NCI-H1105 (cell line): Measurements from ENCODE around the gene GYG2.
"Not testable (repeated sequence)": the region's sequence is repeated elsewhere in the genome, so short reads cannot be mapped to it uniquely, and the experiment has no call there.

ENCODE experiments used
- DNase-seq: peaks from one replicate; lab custom pipeline; 2025; lab: John Stamatoyannopoulos, UW

Gene GYG2

DNA sequence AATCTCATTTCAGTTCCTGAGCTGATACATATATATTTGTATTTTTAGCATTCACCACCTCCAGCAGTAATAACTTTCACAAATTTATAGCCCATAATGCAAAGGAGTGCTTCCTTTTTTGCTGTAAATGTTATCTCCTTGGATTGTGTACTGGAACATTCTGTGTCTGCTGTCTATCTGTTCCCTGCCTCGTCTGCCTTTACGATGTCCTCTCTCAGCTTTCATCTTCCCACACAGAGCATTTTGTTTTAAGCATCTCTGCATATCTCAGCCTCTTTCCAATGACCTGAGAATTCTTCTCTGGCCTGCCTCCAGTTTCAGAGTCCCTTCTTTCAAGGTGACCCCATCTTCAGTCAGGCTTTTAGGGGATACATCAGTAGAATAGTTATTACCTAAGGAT lies 43.1 kb downstream of the GYG2 start:
- no peak for DNase-seq

DNA sequence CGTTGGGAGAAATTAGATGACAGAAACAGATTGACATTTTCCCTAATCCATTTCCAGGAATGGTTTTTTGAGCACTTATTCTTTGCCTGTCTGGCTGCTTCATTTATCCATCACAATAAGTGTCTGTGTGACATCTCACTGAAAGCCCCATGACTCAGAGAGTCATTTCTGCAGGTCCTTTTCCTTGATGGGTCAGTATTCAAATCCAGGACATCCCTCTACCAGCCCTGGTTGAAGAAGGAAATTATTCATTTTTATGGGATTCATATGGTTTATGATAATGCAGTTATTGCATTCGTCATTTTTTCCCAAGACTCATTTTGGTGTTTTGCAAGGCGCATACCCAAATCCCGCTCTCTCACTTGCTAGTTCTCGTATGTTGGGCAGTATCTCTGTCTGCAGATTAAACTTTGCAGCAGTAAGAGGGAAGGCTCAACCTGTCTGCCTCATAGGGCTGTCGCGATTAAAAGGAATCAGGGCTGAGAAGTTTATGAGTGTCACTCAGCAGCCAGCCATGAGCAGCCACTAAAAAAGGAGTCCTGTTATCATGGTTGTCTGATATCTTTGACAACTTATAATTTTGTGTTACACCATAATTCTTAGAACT lies 44.0 kb downstream of the GYG2 start:
- no peak for DNase-seq

DNA sequence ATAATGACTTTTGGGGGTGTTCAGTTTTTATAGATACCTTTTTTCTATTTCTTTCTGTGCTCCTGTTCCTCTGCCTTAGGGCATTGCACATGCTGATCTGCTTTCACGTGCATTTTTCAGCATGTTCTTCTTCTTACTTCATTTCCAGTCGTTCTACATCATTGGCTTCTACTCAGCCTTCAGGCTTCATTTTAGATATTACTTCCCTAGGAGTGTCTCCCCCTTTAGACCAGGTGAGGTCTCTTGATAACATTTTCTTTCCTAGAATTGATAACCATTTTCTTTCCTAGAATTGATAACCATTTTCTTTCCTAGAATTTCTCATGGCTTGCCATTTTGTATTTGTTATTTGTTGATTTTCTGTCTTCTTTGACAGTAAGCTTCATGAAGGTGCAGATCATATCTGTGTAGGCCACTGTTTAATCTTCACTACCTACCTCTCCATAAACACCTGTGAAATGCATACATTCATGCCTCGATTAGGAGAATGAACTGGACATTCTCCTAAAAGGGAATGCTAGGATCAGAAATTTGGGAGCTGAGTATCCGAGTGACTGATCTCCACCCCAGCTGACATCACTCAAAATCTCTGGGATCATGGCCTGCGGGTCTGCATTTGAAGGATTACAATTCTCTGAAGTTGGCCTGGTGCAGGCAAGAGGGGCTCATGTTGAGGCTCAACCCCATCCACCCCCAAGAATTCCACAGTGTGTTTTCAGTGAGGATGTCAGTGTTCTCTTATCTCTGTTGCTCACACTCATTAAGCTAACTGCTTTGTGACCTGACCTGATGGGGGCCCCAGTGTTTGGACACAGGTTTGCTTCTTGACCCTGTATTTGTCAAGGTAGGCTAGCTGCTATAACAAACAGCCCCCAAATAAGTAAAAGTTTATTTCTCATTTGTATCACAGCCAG lies 45.7 kb downstream of the GYG2 start:
- DNase-seq = no peak

DNA sequence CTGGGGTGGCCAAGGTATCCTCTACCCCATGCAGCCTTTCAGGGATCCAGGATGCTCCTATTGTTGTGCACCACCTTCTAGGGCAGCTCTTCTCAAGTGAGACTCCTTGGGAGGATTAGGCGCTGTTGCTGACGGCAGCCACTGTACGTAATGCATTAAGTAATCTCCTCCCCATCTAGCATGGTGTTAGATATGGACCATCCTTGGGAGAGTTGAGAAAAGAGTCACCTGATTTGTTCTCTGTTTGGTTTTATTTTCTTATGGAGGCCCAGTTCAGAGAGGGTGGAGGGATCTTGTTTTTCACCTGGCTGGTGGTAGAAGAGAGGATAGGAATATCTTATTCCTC lies 46.4 kb downstream of the GYG2 start:
- DNase-seq = no peak

DNA sequence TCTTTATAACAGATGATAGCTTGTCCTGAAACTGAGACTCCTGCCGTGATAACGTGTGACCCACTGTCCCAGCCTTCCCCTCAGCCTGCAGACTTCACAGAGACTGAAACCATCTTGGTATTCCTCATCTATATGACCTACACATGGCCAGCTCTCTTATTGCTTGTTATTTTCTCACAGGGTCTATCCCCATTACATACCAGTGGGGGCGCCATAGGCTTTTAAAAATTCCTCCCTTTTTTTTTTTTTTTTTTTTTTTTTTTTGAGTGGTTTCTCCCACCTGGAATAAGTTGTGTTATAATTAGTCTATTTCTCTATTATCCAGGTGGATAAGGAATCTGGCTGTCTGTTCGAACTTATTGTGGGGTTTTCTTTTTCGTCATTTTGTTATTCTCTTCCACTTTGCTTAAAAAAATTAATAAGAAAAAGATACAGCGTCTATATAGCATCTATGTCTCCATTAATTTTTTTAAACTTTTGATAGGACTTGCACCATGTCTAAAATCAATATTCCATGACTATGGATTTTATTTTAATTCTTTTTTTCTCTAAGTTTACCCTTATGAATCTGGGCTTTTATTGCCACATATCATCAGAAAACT lies 47.2 kb downstream of the GYG2 start:
- no peak for DNase-seq

DNA sequence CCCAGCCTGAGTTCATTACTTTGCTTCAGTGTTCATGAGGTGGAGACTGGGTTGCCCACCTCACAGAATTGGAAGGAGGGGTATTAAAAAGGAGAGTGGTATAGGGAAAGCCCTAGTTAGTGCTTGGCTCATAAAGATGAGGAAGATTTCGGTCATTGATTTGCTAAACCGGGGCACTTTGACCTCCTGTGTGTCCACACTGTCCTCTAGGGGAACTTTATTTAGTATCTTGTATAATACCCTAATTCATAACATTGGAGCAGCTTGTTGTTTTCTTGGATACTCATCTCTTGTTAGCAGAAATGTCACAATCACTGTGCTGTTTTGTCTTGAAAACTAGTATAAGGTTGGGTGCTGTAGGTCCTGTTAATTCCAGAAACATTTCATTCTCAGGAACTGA lies 49.8 kb downstream of the GYG2 start:
- no peak for DNase-seq

DNA sequence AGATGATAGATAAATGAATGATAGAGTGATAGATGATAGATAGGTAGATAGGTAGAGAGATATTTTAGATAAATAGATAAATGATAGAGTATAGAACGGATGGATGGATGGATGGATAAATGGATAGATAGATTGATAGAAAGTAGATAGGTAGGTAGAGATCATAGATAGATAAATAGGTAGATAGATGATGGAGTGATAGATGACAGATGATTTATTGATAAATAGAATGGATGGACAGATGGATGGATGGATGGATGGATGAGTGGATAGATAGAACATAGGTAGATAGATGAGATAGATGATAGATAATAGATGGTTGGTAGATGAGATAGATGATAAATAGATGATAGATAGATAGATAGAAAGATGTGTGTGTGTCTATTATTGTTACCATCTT lies 50.9 kb downstream of the GYG2 start:
- DNase-seq = no peak

DNA sequence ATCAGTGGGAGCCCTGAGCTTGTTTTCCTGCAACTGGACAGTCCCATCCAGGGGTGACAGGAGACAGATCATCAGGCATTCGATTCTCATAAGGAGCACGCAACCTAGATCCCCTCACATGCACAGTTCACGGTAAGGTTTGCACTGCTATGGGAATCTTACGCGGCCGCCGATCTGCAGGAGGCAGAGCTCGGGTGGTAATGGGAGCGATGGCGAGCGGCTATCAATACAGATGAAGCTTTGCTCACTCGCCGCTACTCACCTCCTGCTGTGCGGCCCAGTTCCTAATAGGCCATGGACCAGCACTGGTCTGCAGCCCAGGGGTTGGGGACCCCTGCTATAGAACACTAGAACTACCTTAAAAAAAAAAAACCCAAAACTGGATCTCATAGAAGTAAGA lies 55.0 kb downstream of the GYG2 start:
- DNase-seq = no peak

DNA sequence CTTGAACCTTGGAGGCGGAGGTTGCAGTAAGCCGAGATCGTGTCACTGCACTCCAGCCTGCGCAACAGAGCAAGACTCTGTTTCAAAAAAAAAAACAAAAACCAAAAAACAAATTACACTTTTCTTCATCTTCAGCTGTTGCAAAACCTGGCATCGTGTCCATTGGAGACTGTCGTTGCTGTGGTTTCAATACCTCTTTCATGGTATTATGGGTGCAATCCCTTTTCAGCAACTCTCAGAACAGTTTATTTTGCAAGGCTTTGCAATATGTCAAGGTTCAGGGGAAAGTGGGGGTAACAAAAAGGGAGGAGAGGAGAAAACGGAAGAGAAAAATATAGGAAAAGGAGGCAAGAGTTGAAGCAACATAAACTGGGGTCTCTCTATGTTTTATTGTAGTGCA lies 59.6 kb downstream of the GYG2 start:
- DNase-seq = no peak

DNA sequence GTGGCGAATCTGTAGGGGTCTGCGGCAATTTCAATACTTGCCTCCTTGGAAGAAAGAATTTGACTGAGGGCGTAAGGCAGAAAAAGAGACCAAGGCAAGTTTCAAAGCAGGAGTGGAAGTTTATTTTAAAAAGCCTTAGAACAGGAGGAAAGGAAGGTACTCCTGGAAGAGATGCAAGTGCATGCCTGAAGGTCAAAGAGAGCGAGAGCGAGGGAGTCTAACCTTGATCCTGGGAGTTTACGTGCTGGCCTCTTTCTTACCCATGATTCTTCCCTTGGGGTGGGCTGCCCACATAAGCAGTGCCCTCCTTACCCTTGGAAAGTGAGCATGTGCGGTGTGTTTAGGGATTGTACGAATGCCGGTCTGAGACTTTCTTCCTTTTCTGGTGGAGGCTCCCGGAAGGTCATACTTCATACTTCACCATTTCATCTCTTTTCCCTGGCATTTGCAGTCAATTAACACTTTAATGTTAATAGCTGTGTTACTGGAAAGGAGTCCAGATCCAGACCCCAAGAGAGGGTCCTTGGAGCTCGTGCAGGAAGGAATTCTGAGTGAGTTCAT lies 60.4 kb downstream of the GYG2 start:
- no peak for DNase-seq

DNA sequence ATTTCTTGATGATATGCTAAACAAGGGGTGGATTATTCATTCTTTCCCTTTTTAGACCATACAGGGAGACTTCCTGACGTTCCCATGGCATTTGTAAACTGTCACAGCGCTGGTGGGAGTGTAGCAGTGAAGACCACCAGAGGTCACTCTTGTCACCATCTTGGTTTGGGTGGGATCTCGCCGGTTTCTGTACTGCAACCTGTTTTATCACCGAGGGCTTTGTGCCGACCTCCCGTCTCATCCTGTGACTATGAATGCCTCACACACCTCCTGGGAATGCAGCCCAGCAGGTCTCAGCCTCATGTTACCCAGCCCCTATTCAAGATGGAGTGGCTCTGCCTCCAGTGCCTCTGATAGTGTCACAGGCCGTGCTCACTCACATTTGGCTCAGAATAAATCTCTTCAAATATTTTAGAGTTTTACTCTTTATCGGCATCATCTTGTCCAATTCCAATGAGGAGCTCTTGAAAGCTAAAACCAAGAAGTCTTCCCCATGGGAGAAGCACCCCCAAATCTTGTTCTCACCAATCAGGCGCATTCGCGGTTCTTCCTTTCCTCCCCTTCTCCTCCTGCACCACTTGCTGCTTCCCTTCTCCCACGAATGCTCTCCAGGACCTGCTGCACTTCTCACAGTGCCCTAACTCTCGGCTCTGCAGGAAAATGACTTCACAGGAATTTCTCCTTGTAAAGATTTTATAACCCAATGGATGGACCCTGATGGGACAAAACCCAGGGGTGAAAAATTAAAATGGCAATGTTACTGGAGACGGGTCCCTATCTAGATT lies 61.2 kb downstream of the GYG2 start:
- not testable (repeated sequence) for DNase-seq

DNA sequence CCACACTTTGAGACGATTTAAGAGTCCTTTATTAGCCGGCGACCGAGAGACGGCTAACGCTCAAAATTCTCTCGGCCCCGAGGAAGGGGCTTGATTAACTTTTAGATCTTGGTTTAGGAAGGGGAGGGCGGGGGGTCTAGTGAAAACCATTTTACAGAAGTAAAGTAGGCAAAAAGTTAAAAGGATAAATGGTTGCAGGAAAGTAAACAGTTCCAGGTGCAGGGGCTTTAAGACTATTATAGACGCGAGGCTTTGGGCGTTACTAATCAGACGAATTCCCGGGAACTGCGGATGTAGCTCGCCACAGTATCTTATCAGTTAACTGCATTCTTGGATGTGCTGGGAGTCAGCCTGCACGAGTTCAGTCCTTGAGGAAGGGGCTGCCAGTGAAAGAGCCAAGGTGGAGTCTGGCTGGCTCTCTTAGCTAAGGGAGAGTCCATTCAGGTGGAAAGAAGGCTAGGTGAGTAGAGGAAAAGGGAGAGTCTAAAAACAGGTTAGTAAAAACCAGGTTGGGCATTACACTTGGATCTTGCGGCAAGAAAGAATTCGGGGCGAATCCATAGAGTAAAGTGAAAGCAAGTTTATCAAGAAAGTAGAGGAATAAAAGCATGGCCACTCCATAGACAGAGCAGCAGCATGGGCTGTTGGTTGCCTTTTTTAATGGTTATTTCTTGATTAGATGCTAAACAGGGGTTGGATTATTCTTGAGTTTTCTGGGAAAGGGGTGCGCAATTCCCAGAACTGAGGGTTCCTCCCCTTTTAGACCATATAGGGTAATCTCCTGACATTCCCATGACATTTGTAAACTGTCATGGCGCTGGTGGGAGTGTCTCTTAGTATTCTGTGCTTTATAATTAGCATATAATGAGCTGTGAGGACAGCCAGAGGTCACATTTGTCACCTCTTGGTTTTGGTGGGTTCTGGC lies 62.1 kb downstream of the GYG2 start:
- DNase-seq = not testable (repeated sequence)

DNA sequence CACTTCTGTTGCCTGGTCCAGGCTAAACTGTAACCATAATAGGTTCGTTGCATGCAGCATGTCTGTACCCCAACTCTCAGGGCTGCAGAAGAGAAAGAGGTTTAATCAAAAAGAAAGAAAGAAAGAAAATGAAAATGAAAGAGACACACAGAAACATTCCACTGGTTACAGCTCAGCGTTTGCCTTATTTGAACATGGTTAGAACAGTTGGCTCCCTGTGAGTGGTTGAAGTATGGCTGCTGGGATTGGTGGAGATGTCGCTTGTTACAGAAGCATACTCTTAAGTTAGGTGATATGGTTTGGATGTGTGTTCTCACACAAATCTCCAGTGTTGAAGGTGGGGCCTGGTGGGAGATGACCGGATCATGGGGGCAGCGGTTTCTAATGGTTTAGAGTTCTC lies 64.1 kb downstream of the GYG2 start:
- DNase-seq = no peak

DNA sequence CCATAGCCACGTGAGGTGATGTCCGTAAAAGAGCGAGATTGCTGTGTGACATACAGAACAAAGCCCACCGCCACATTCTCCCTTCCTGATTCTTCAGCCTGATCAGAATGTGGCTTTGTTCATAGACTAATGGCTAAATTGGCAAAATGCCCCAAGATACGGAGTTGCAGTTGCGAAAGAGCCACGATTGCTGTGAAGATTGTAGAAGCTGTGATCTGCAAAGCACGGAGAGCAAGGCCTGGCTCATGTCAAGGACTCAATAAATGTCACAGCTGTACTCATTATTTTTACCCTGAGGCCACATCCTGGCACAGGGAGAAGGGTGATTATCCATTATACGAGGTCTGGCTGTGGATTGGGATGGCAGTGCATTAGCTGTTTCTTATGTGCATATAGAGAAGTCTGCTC lies 66.2 kb downstream of the GYG2 start:
- DNase-seq = no peak

DNA sequence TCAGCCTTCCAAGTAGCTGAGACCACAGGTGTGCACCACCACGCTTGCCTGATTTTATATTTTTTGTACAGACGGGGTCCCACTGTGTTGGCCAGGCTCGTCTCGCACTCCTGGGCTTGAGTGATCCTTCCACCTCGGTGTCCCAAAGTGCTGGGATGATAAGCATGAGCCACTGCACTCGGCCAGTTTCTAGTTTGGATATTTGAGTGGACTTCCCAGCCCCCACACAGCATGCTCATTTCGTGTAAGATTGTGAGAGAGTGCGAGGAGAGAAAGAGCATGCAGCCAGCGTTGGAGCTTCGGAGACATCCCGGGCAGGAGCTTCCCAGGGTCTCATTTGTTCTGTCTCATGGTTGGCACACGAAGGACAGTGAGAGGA lies 68.6 kb downstream of the GYG2 start:
- no peak for DNase-seq

DNA sequence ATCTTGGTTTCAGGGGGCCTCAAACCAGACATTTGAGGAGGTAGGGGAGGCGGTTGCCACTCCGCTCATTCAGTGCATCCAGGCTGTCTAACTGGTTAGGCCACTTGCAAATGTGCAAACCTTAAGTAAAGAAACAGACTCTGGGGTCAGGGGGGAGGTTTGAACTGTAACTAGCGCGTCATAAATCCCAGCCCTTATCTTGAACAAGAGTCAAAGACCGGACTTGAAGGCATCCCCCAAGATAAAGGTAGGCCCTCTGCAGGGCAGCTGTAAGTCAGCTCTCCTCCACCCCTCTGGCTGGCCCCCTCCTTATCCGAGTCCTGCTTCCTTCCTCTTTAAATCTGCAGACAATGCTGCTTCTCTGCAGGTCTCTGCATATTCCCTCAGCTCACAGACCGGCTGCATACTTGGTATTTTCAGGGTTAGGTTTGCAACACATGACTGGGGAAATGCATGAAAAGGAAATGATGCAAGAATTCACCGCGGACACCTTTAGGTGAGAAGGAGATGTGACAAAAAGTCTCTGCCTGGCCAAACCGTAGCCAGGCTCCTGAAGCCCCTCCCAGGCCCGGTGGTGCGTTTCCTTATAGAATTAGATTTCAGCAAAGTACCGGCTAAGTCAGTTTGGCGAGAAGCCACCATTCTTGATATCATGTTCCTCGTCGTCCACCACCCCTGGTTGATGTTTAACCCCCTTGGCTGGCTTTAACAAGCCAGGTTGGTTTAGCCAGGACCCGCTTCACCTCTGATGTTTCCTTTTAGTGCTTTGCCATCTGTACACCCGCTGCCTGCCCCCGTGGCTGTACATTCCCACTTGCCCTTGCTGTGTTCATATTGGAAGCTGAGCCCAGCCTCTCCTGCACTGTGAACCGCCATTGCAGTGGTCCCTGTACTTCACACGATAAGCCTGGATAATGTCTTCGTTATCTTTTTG lies 69.2 kb downstream of the GYG2 start:
- DNase-seq = not testable (repeated sequence)

DNA sequence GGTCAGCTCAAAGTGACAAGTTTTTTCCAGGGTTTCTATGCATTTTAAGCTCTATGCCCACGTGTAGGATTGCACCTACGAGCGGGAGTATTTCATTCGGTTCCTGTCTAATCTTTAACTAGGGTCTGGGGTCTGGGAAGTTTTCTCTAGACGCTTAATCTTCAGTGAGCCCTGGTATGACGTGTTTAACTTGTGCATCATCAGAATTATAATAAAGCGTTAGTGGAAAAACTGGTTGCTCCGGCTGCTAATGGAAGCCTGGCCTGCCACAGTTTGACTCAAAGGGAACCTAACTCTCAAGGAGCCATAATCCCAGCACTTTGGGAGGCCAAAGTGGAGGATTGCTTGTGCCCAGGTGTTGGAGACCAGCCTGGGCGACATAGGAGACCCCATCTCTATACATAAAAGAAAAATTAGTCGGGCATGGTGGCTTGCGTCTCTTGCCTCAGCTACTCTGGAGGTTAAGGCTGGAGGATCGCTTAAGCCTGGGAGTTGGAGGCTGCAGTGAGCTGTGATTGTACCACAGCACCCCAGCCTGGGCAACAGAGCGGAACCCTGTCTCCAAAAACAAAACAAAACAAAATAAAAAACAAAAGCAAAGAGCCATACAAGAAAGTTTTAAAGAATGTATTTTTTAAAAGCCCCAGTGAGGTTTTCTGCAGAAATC lies 70.2 kb downstream of the GYG2 start:
- DNase-seq = no peak

DNA sequence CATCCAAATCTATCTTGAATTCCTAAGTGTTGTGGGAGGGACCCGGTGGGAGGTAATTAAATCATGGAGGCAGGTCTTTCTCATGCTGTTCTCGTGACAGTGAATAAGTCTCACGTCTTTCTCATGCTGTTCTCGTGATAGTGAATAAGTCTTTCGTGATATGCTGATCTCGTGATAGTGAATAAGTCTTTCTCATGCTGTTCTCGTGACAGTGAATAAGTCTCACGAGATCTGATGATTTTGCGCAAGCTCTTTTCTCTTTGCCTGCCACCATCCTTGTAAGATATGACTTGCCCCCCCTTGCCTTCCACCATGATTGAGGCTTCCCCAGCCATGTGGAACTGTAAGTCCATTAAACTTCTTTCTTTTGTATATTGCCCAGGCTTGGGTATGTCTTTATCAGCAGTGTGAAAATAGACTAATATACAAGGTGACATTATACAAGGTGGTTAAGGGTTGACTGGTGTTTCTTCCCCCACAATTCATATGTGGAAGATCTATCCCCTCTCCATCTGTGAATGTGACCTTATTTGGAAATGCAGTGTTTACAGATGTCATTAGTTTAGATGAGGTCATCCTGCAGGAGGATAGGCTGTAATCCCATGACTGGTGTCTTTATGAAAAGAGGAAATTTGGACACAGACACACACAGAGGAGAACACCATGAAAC lies 72.8 kb downstream of the GYG2 start:
- DNase-seq = no peak

DNA sequence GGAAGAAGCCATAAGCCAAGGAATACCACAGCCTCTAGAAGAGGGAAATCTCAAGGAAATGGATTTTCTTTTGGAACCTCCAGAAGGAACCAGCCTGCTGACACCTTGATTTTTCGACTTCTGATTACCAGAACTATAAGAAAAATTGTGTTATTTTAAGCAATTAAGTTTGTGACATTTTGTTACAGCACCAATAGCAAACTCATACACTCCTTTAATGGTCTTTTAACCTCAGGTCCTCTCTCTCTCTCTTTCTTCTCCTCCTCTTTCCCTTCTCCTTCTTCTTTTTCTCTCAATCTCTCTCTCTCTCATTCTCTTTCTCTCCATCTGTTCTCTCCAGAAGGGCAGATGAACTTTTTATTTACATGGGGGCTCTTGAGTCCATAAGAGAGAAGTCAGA lies 74.1 kb downstream of the GYG2 start:
- DNase-seq = no peak
